Measurements from ENCODE around the gene RORC.

GRCh38 chr1:151843398-151843797 is 11.8 kb upstream of the RORC start:
- no peak for TF ChIP-seq ZNF274 (IDR thresholded peaks at IDR 0.05; ENCODE audit: borderline replicate concordance, extremely low read depth, low read length)
- no peak for TF ChIP-seq YY1 (IDR thresholded peaks at IDR 0.05; ENCODE audit: low read depth, low read length)
- no peak for TF ChIP-seq POLR2AphosphoS5 (IDR thresholded peaks at IDR 0.05; ENCODE audit: low read depth, low read length)
- no peak for TF ChIP-seq POLR2A (IDR thresholded peaks at IDR 0.05; ENCODE audit: control extremely low read depth in 1 of 2, low read depth in 2 of 2, low read length in 2 of 2)
- TF ChIP-seq, protein P1, sequence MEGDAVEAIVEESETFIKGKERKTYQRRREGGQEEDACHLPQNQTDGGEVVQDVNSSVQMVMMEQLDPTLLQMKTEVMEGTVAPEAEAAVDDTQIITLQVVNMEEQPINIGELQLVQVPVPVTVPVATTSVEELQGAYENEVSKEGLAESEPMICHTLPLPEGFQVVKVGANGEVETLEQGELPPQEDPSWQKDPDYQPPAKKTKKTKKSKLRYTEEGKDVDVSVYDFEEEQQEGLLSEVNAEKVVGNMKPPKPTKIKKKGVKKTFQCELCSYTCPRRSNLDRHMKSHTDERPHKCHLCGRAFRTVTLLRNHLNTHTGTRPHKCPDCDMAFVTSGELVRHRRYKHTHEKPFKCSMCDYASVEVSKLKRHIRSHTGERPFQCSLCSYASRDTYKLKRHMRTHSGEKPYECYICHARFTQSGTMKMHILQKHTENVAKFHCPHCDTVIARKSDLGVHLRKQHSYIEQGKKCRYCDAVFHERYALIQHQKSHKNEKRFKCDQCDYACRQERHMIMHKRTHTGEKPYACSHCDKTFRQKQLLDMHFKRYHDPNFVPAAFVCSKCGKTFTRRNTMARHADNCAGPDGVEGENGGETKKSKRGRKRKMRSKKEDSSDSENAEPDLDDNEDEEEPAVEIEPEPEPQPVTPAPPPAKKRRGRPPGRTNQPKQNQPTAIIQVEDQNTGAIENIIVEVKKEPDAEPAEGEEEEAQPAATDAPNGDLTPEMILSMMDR (IDR thresholded peaks at IDR 0.05; ENCODE audit: control extremely low read depth in 1 of 3, insufficient read depth in 1 of 3, low read depth in 1 of 3, low read length in 3 of 3), result no peak
- TF ChIP-seq HDAC2 (IDR thresholded peaks at IDR 0.05; ENCODE audit: borderline replicate concordance in 1 of 2, low read depth in 2 of 2, low read length in 2 of 2), result no peak
- TF ChIP-seq, protein P2, sequence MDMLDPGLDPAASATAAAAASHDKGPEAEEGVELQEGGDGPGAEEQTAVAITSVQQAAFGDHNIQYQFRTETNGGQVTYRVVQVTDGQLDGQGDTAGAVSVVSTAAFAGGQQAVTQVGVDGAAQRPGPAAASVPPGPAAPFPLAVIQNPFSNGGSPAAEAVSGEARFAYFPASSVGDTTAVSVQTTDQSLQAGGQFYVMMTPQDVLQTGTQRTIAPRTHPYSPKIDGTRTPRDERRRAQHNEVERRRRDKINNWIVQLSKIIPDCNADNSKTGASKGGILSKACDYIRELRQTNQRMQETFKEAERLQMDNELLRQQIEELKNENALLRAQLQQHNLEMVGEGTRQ (IDR thresholded peaks at IDR 0.05; ENCODE audit: low read length), result no peak
- TF ChIP-seq TAF1 (IDR thresholded peaks at IDR 0.05; ENCODE audit: low read depth, low read length), result no peak
- no peak for TF ChIP-seq KDM1A (IDR thresholded peaks at IDR 0.05; ENCODE audit: borderline replicate concordance, low read length)
- no peak for TF ChIP-seq SIX5 (IDR thresholded peaks at IDR 0.05; ENCODE audit: low read depth, low read length)
- TF ChIP-seq NRF1 (IDR thresholded peaks at IDR 0.05; ENCODE audit: low read depth, low read length), result no peak
- no peak for TF ChIP-seq RAD21 (IDR thresholded peaks at IDR 0.05 in 1 of 2, conservative IDR thresholded peaks at IDR 0.05 in 1 of 2; ENCODE audit: low read depth in 2 of 2, low read length in 2 of 2)

All from H1 (cell line).